ENCODE measurements around the gene MGAT5. TPM values are rescaled to one million over a fixed set of nuclear protein-coding genes. Genes with fewer than 3 reads are reported as not detected.

MGAT5 gene
- total RNA-seq, 1 donor from 2014 or later: 37.5 TPM

DNA sequence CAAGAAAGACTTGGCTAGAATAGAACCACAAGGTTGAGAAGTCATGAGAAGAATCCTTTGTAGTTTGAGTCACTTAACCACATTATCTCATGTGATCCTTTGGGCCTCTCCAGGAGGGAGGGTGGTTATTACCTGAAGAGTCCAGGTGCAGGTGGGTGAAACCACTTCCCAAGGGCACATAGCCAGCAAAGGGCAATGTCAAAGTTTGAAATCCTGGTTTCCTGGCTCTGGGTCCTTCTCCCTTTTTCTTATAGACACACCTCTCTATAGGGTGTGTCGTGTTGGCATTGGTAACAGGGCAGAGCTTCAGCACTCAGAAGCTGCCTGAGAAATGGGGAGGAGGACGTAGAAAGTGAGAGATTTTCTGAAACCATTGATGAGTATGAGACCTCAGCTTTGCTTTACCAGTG, 137.9 kb downstream of the MGAT5 start:
- DNase-seq (ENCODE audit: low spot score): no peak

DNA sequence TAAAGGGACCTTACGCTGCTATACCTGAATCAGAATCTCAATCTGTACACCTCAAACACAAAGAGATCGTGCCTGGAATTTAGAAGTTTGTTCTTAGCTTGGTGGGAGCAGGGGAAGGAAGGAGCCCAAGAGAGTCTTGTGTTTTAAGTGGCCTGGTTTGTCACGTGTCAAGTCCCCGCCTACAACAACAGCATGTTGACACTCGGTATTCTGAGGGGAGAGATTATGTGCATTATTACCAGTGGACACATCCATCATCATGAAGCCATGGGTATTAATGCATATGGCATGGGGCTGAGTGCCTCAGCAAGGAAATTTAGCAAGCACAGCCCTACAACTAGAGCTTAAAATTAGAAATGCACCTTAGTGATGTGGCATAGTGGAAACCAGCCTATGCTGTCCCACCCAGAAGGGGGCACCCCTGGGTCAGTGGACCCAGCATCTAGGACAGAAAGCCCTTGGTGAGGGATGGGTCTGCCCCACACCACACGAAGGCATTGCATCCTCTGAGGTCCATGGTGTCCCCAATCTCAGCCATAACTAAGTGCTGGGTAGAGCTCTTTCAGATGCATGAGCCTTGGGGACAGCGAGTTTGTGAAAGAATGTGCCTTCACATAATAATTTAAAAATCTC, 138.7 kb downstream of the MGAT5 start:
- no peak for DNase-seq (ENCODE audit: low spot score)

- no peak for DNase-seq (ENCODE audit: low spot score)
Observed at GRCh38 chr2:134393075-134393461, 139.2 kb downstream of the MGAT5 start.

DNA sequence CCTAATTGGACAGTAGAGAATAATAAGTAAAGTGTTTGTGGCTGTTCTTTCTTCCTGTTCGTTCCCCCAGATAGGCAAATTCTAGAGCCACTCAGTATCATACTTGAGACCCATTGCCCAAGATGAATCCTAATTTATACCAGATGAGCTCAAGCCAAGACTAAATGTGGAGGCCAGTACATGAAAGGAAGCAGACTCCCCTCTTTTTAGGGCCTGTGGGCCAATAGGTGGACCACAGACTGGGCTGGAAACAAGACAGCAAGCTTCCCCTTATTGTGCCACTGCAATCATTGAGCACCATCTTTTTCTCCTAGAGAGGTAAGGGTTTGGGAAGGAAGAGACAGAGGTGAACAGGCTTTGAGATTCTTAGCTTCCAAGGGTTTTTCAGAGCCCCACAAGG, 141.9 kb downstream of the MGAT5 start:
- no peak for DNase-seq (ENCODE audit: low spot score)

GRCh38 chr2:134396493-134396892, 142.6 kb downstream of the MGAT5 start:
- no peak for DNase-seq (ENCODE audit: low spot score)

- DNase-seq (ENCODE audit: low spot score): no peak
Observed at GRCh38 chr2:134397146-134397896, 143.4 kb downstream of the MGAT5 start.

- DNase-seq (ENCODE audit: low spot score): no peak
Observed at GRCh38 chr2:134398300-134398699, 144.4 kb downstream of the MGAT5 start.

GRCh38 chr2:134399096-134399495, 145.2 kb downstream of the MGAT5 start:
- no peak for DNase-seq (ENCODE audit: low spot score)

GRCh38 chr2:134401081-134401497, 147.2 kb downstream of the MGAT5 start:
- no peak for DNase-seq (ENCODE audit: low spot score)

DNA sequence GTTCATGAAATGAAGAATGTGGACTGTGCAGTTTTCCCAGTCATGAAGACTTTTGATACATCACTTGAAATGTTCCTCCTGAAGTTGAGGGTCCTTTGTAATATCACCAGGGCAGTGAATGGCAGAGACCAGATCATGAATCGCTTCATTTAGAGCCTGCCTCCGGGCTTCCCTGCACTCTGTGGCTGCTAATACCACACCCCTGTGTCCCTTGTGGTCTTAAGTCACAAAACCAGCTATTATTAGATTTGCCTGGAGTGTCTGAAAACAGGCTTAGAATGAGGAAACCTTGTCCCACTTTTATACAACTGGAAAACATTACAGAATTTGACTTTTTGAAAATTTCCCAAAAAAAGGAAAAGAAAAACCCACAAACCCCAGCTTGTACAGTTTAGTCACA, 147.9 kb downstream of the MGAT5 start:
- no peak for DNase-seq (ENCODE audit: low spot score)

DNA sequence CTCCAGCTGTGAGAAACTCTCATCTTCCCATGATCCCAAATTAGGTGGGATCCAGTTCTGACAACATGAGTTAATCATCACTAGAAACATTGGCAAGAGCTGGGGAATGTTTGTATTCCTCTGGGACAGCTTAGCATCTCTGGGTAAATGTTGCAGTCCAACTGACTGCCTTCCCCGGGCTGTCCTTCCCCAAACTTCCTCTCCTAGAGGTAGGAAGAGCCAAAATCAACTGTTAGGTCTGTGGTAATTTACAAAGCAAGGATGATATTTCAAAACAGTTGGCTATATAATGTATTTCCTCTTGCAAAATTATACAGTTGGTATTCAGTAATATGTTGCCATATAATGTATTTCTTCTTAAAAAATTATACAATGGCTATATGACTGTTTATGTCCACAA, 148.5 kb downstream of the MGAT5 start:
- DNase-seq (ENCODE audit: low spot score): no peak

GRCh38 chr2:134405611-134406081, 151.8 kb downstream of the MGAT5 start:
- no peak for DNase-seq (ENCODE audit: low spot score)

- DNase-seq (ENCODE audit: low spot score): no peak
Observed at GRCh38 chr2:134406311-134406710, 152.4 kb downstream of the MGAT5 start.

DNA sequence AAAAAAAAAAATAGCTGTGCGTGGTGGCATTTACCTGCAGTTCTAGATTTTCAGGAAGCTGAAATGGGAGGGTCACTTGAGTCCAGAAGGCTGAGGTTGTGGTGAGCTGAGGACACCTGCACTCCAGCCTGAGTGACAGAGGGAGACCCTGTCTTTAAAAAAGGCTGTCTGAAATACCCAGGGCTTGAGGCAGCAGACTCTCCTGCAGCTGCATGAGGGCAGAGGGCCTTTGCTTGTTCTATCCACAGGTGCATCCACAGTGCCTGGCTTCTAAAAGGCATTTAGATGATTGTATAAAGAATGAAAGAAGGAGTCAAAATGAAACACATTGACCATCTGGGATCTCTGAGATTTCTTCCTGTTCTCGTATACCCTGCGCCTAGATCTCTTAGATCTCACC, 152.9 kb downstream of the MGAT5 start:
- DNase-seq (ENCODE audit: low spot score): no peak

- no peak for DNase-seq (ENCODE audit: low spot score)
Observed at GRCh38 chr2:134407154-134407890, 153.4 kb downstream of the MGAT5 start.

- DNase-seq (ENCODE audit: low spot score): no peak
Observed at GRCh38 chr2:134408386-134408785, 154.5 kb downstream of the MGAT5 start.

GRCh38 chr2:134408791-134409190, 154.9 kb downstream of the MGAT5 start:
- no peak for DNase-seq (ENCODE audit: low spot score)

DNA sequence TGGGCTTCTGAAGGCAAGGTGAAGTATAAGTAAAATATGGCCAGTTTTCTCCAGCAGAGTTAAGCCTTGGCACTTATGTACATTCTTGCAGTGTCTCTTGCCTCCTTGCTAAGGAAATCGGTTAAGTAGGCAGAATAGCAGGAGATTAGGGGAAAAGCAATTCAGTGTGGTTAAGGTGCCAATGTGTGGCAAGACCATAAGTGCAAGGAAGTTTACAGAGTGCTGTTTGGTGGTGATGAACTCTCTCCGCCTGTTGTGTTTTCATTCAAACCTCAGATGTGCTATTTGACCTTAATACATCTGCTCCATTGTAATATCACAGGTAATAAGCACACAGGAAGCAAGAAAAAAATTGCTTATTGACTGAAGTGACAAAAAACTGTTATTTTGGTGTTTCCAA, 156.1 kb downstream of the MGAT5 start:
- no peak for DNase-seq (ENCODE audit: low spot score)

DNA sequence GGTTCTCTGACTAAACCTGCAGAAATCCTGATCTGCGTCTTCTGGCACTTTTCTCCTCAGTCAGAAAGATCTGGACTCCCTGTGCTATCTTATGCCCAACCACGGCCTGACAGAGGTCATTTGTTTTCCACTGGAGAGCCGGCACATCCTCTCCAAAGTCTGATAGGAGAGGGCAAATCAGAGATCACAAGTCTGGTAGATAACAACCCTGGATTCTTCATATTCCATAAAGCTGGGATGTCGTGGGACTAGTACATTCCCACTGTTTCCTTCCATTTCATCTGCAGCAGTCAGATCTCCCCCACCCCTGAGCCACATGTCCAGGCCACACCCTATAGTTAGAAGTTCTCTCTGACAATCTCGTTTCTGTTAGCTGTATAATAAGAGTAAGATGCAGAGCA, 157.0 kb downstream of the MGAT5 start:
- no peak for DNase-seq (ENCODE audit: low spot score)

DNA sequence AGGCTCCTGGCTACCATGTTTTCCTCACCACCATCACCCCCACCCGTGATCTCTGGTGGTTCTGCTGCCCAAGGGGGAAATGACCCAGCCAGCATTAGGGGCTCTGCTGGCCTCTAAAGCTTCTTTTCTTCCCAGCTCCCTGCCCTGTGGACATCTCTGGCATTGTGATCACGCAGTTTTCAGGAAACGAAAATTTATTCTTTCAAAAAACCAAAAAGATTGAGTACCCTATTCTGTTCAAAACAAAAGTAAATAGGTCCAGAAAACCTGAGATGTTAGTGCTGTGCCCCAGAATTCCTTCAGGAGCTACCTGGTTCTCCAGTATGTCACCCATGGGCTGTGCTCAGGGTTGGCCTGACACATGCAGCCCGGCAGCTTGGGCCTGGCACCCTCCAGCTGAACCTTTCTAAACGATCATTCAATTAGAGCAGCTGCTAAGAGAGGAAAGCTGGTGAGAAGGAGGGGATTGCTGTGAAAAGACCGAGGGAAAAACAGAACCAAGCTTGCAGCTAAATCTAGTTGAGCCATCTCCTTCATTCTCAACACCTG, 157.5 kb downstream of the MGAT5 start:
- DNase-seq (ENCODE audit: low spot score): no peak

GRCh38 chr2:134411828-134412638, 158.2 kb downstream of the MGAT5 start:
- DNase-seq (ENCODE audit: low spot score): no peak
